Stimulated activated CD8-positive, alpha-beta memory T cell treated with anti-CD3 and anti-CD28 coated beads, Interleukin-7, amount 100 ng/mL, for 4 hours (primary cell): ENCODE measurements around the gene OR2A12.
"Not testable (repeated sequence)": the region's sequence is repeated elsewhere in the genome, so short reads cannot be mapped to it uniquely, and the experiment has no call there.

ENCODE experiments used
- DNase-seq, 2 donors: peaks; one replicate each; pipeline ENCODE4 v3.0.0-alpha.2; 2020; ENCODE audit warnings: low read depth in 2 of 2

The OR2A12 gene

DNA sequence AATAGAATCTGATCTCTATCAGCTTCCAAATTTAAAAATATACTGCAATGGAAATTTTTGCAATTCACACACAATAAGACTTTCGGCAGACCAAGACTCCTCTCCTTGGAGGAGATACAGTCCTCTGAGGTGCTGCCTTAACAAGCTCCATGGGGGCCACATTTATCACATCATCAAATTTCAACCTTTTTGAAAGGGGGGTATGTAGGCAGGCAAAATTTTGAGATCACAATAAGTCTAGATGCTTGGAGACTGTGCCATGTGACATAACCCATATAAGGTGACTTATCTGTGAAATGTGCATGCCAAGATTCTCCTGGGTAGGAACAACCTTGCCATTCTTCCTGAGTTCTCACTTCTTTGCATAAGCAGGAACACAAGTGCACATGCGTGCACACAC is at the start of gene OR2A12:
TSS of gene OR2A12 (plus strand) at position 301 of the 400 bp plus-strand sequence. CDS start 8,830 bp downstream, outside the sequence.
- DNase-seq, result no peak

GRCh38 chr7:144036302-144036885 is 49.7 kb upstream of the OR2A12 start:
- no peak for DNase-seq

DNA sequence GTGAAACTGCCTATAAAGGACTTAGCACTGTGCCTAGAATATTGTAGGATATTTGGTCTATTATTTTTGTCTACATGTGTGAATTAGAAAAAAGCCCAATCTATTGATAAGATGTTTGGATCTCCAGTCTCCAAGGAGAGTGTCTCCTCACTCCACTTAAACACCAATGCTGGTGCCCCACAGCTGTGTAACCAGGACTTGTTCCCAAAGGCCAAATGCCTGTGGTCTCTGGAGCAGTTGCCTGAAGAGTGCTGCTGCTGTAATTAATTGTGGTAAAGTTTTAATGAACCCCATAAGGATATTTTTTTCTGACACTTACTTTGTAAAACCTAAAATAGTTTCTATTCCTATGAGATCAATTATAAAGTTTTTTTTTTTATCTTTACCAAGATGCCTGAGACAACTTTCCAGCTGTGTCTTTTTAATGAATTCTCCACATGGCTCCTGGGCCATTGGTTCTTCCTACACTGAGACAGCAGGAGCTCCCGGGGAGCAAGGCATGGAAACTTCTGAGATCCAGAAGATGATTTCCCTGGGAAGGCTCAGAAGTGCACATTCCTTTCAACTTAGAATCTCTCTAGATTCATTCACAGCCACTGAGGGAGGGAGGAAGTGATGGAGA is 48.6 kb upstream of the OR2A12 start:
- no peak for DNase-seq

- DNase-seq, result no peak
Measured at GRCh38 chr7:144038887-144039286, 47.2 kb upstream of the OR2A12 start.

DNA sequence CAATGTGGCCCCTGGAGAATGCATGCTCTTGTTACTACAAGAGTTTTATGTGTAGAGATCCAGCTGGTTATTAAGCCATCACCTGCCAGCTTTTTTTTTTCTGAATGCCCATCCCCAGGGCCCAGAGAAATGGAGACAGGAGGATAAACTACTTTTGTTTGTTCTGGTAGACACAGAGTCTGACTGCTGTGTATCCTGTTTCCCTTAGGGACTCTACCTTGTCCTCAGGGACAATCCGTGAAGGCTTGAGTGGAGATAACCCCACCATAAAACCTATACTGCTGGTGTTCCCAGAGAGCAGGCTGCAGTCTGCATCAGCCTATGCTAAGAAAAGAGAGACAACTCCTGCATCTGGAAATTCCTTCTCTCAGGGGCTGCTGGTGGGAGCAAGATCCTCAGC is 37.4 kb upstream of the OR2A12 start, which contains the start of gene OR2A5:
TSS of gene OR2A5 (plus strand) at position 301 of the 400 bp plus-strand sequence. CDS start 1,454 bp downstream, outside the sequence.
- no peak for DNase-seq

DNA sequence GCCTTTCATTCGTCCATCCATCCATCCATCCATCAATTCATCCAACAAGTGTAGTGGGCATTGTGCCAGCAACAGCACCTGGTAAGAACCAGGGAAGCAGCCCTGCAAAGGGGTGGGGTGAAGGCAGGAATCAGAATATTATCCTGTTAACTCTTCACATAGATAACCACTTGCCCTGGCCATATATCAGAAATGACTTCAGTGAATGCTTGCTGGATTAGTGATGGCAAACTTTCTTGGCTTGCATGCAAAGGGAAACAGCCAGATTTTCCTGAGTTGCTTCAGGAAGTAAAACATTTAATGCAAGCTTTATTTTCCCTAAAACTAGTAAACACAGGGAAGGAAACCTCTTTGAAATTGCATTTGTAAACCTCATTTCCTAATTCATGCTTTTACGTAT is 36.6 kb upstream of the OR2A12 start:
- DNase-seq, result no peak

DNA sequence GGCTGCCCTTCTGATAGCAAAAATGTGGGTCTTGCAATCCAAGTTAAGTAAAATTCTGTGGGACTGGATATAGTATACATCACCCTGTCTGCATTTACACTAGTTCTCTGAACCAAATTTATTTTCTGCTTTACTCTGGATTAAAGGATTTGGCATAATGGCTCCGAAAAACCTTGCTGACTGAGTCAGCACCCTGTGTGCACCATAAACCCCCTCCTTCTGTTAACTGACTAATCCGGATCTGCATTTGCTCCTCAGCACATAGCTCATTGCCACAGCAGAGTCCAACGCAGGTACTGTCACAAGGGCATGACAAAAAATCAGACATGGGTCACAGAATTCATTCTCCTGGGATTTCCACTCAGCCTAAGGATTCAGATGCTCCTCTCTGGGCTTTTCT is 36.0 kb upstream of the OR2A12 start:
- no peak for DNase-seq

DNA sequence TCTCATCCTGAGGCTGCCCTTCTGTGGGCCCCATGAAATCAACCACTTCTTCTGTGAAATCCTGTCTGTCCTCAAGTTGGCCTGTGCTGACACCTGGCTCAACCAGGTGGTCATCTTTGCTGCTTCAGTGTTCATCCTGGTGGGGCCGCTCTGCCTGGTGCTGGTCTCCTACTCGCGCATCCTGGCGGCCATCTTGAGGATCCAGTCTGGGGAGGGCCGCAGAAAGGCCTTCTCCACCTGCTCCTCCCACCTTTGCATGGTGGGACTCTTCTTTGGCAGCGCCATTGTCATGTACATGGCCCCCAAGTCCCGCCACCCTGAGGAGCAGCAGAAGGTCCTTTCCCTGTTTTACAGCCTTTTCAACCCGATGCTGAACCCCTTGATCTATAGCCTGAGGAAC is 35.2 kb upstream of the OR2A12 start:
- DNase-seq, result not testable (repeated sequence)

- DNase-seq, result no peak
Measured at GRCh38 chr7:144057954-144058353, 28.1 kb upstream of the OR2A12 start.

GRCh38 chr7:144063710-144064109 is 22.4 kb upstream of the OR2A12 start:
- DNase-seq, result no peak

DNA sequence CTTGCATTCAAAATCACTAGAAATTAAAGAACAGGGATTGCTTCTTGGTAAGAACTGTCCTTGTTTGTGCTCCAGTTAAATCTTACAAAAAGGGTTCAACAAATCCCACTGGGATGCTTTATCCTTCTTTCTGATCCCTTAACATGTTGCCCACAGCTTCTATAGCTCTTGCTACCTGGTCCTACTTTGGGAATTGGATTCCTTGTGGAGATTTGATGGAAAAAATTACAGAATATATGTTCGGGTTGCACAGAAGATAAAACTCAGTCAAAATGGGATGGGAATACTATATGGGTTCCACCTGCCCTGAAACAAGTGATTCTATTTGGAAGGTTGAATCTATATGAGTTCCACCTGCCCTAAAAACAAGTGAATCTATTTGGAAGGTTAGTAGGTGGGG is 16.6 kb upstream of the OR2A12 start, which contains the start of gene OR2A25:
TSS of gene OR2A25 (plus strand) at position 301 of the 400 bp plus-strand sequence. CDS start 4,409 bp downstream, outside the sequence.
- DNase-seq, result no peak

DNA sequence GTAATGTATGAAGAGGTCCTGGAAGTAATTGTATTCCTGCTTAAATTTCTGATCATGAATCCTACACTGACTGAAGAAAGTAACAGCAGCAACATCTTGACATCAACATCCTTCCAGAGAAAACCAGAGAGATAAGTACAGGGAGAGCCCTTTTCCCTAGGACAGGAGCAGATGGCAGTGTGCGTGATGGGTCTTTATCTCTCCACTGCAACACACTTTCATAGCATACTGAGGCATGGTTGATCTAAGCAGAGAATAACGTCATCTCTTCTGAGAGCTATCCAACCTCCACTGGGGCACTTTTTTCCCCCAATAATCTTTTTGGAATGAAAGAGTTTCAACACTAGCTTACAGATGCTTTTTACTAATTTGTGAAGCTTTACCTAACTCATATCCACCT is 16.1 kb upstream of the OR2A12 start:
- no peak for DNase-seq

GRCh38 chr7:144074374-144074773 is 11.7 kb upstream of the OR2A12 start:
- no peak for DNase-seq

- DNase-seq, result no peak
Measured at GRCh38 chr7:144086730-144087129, 652 bp downstream of the OR2A12 start.

DNA sequence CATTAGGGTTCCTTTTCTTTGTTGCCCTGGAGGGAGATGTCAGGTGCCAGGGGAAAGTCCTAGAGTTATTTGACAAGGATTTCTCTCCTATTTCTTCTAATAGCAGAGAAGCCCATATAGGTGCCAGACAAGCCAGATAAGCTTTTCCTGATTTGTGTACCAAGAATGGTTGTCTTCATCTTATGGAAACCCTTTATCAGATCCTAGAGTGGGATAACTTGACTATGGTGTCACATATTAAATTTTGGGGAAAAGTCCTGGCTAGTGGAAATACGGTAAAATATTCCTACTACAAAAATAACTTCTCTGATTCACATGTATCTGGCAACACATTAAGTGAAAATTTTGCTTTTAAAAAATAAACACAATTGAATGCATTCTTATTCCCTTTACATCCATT is 1.2 kb downstream of the OR2A12 start:
- DNase-seq, result no peak

DNA sequence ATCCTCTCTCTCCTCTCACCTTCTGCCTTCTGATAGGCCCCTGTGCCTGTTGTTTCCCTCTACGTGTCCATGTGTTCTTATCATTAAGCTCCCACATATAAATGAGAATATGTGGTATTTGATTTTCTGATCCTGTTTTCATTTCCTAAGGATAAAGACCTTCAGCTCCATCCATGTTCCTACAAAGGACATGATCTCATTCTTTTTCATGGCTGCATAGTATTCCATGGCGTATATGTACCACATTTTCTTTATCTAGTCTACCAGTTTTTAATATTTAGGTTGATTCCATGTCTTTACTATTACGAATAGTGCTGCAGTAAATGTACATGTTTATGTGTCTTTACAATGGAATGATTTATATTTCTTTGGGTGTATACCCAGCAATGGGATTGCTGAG is 4.6 kb downstream of the OR2A12 start:
- no peak for DNase-seq

DNA sequence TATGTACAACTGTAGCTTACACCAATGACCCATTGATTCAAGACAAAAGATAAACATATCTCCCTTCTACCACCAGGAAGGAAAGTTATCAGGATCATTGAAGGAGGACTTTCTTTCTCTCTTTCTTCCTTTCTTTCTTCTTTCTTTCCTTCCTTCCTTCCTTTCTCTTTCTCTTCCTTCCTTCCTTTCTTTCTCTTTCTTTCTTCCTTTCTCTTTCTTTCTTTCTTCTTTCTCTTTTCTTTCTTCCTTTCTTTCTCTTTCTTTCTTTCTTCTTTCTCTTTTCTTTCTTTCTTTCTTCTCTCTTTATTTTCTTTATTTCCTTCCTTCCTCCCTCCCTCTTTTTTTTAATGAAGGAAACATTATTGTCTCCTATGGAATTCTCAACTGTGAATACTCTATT is 12.7 kb downstream of the OR2A12 start:
- no peak for DNase-seq

GRCh38 chr7:144100607-144101006 is 14.5 kb downstream of the OR2A12 start:
- DNase-seq, result no peak

- DNase-seq, result no peak
Measured at GRCh38 chr7:144102041-144102440, 16.0 kb downstream of the OR2A12 start.

- no peak for DNase-seq
Measured at GRCh38 chr7:144105211-144105610, 19.1 kb downstream of the OR2A12 start.

DNA sequence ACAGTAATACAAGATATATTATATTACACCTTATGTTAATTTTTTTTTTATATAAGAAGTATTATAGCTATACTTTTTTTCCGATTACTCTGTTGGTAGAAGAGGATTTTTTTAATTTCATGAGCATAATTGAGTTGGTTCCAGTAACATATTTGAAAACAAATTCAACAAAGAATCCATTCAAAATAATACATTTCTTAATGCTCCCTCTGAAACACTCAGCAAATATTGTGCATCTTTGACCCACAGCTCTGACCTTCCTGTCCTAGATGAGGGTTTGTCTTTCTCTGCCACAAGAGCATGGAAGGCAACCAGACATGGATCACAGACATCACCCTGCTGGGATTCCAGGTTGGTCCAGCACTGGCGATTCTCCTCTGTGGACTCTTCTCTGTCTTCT is 23.2 kb downstream of the OR2A12 start, which contains the start of gene OR2A2:
TSS of gene OR2A2 (plus strand) at position 301 of the 400 bp plus-strand sequence. CDS start at position 301, 0 bp downstream.
- DNase-seq, result no peak

DNA sequence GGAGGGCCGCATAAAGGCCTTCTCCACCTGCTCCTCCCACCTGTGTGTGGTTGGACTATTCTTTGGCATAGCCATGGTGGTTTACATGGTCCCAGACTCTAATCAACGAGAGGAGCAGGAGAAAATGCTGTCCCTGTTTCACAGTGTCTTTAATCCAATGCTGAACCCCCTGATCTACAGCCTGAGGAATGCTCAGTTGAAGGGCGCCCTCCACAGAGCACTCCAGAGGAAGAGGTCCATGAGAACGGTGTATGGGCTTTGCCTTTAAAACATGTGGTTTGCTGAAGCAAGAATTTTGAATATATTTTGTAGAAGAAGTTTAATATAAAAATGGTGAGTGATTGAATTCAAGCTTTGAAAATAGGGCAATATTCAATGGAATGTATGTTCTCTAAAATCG is 24.2 kb downstream of the OR2A12 start:
- no peak for DNase-seq

DNA sequence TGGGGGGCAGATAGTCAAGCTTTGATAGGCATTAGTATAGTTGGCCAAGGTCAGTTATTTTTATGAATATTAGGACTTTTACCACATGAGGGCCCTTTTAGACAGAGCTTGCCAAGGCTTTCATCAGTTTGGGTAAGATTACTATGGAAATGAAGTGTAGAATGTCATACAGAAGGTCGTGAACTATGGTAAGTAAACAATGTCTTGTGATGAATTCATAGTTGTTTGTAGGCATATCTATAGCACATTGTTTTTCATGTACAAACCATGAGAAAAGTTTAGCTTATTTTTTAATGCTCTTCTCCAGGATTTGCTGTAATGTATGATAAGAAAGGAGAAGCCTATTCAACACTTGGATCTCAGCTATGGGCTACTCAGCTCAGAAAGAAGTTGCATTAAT is 27.6 kb downstream of the OR2A12 start:
- no peak for DNase-seq
